Dedifferentiated amniotic fluid mesenchymal stem cell (primary cell): ENCODE data around the gene ASCL4.

ENCODE experiments used
- DNase-seq: peaks from one replicate; pipeline ENCODE4 v3.0.0-alpha.2; 2016; ENCODE audit errors: extremely low spot score

The ASCL4 gene

DNA sequence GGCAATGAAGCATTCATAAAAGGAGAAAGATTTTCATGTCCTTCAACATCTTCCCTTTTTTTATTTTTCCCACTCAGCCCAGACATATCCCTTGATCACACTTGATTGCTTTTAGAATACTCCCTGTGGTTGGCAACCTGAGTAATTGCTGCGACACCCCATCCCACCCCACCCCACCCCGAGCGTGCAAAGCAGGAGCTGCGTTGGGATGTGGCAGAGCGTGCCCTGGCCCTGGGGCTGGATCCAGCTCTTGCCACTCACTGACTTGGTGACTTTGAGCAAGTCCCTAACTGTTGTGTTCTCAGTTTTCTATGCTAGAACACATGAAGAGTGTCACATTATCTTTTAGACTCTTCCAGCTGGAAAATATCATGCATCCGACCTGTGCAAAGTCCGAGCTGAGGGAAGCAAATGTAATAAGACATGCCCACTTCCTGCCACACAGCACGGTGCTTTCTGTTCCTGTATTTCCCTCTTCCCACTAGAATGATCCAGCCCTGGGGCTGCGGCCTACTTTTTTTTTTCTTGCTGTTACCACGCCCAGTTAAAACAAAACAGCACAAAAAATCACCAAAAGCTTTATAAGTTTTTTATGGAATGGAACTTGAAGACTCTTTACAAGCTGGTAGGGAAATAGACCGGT, 4.0 kb downstream of the ASCL4 start:
- DNase-seq: no peak

DNA sequence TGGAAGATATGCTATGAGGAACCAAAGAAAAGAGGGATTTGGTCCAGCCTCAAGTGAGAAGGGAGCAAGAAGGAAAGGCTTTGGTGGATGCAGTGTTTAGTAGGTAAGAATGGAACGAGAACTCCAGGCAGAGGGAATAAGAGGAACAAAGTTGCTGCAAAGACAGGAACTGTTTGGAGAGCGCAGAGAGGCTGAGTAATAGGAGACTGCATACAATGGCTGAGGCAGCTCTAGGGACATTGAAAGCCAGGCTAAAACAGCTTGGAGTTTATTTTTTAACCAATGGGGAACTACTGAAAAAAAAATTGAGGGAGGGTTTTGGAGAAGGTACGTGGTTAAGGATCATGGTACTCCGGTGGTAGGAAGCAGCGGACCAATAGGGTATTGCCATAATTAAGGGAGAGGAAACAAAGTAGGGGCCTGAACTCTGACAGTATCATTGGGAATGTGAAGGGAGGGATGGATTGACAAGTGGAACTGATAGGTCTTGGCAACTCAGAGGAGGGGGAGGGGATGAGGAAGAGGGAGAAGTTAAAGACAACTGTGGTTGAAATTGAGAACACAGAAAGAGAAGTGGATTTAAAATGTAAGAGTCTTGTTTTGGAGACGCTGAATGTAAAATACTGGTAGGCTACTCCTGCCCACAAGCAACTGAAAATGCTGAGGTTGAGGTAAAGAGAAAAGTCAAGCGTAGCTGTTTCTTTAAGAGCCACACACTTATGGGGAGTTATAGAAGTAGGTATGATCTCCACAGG, 4.8 kb downstream of the ASCL4 start:
- DNase-seq: no peak

DNA sequence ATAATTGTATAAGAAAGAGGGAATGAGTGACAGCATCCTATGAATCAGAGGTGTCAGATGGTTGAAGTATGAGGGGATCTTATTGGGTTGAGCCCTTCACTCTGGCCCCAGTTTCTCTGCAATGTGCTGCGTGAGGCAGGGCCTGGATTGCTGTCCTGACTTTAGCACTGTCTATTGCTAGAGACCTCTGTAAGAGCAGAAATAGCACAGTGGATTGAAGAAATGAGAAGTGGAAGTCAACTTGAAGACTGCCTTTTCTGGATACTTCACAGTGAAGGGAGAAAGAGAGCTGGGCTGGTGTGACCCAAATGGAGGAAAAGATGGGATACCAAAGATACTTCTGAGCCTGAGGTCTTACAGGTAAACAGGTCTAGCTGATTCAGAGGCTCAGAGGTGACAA, 5.8 kb downstream of the ASCL4 start:
- no peak for DNase-seq

DNA sequence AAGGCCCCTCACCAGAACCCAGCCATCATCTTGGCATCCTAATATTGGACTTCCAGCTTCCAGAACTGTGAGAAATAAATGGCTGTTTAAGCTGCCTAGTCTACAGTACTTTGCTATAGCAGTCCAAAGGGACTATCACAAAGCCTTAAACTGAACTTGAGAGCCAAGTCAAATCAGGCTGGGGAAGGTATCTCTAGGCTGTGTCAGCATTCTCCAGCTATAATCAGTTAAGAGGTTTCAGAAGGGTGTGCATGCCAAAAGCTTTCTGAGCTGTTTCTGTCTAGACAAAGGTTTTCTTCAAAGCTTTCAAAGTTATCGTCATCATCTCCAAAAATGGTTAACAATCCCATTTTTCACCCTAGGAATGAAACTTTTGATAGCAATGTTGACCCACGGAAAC, 7.6 kb downstream of the ASCL4 start:
- DNase-seq: no peak

DNA sequence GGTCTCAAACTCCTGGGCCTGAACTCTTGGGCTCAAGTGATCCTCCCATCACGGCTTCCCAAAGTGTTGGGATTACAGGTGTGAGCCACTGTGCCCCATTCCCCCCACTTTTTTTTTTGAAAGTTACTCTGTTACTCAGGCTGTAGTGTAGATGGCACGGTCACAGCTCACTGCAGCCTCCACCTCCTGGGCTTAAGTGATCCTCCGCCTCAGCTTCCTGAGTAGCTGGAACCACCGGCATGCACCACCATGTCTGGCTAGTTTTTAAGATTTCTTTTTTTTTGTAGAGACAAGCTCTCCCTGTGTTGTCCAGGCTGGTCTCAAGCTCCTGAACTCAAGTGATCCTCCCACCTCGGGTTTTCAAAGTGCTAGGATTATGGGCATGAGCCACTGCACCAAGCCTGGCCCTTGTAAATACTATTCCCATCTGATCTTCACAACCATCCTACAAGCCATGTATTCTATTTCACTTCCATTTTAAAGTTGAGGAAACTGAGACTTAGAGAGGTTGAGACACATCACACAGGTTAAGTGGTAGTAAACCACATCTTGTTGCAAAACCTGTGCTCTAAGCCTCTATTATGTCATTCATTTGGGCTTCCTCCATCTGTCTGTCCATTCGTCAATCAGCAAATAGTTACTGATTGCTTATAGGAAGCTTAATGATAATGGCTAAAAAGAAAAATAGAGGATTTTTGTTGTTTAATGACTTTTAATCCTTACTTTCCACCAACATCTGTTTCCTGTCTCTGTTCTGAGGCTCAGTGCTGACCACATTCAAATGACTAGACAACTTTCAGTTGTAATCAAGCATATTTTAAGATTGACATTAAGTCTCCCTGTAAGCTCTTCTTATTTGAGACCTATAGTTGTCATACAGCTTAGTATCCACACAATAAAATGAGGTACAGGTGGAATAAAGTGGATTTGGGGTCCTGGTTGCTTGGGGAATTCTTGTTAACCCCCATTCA, 9.2 kb downstream of the ASCL4 start:
- DNase-seq: no peak

DNA sequence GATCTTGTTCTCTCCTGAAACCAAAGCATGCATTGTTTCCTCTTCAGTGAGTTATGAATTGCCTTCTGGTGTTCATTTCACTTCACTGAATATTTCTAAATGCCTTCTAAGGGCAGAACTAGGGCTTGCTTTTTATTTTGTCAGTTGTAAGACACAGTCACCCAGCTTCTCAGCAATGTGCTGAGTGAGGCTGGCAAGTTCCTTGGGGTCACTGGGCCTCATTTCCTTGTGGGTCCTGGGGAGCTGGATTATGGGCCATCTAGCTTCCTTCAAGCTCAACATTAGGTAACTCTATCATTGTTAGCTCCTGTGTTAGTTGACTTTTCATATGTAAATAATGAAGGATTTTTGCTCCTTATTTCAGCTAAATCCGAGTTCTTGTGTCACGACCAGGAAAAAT, 13.8 kb downstream of the ASCL4 start:
- DNase-seq: no peak

DNA sequence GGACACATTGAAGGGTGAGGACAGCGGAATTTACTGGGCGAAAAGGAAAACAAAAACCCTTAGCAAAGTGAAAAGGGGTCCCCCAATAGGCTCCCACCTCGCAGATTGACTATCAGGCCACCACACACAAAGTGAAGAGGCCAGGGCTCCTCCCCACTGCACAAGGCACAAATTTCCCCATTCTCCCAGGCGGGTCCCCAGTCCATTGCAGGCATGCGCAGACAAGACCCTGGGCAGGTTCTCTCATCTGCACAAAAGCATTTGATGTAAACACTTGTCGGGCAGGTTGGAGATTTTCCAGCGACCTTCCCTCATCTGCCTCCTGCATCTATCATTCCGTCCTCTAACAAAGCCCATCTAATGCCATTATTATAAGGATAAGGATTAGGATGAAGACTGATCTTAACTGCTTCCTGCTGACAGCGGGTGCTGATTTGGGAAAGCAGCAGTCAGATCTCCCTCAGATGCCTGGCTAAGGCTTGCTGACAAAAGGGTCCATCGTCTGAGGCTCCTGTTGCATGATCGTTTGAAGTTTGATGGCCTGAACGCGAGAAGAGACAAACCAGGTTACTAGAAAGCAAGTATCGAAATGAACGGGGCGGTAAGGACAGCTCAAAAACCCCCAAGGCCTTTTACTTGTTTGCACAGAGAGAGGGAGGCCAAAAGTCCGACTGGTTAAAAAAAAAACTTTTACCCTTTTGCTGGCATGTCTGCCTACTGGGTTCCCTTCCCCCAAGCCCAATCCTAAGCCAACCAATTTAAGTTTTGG, 14.4 kb downstream of the ASCL4 start:
- no peak for DNase-seq

DNA sequence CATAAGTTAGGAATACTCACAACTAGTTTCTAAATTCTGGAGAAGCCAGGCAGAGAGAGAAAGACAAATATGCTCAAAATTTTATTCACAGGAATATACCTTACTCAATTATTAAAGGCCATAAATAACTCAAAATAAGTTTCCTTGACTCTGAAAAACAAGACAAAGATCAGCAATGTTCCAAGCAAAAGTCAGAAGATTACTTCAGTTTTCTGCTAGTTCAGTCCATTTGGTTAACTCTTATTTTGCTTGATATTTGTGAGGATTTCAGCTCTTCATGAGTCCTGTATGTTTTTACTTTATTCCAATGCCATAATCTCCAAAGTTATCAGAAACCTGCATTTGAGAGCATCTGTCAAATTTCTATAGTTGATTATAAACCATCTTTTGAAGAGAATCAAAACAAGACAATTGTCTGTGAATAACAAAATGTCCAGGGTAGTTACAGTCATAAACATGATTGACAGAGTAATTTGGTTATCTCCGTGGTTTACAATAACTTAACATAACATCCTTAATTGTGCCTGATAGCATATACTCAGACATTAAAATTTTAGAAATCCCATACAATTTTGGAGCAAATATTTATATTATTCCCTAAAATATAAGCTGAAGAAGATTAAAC, 17.1 kb downstream of the ASCL4 start:
- no peak for DNase-seq

DNA sequence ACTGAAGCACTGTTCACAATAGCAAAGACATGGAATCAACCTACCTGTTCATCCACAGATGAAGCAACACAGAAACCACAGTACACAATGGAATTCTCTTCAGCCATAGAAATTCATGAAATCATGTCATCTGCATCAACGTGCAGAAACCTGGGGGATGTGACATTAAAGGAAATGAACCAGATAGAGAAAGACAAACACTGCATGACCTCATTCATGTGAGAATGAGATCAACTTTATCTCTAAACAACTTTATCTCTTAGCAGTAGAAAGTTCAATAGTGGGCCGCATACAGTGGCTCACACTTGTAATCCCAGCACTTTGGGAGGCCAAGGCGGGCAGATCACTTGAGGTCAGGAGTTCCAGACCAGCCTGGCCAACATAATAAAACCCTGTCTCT, 19.9 kb downstream of the ASCL4 start:
- DNase-seq: no peak

DNA sequence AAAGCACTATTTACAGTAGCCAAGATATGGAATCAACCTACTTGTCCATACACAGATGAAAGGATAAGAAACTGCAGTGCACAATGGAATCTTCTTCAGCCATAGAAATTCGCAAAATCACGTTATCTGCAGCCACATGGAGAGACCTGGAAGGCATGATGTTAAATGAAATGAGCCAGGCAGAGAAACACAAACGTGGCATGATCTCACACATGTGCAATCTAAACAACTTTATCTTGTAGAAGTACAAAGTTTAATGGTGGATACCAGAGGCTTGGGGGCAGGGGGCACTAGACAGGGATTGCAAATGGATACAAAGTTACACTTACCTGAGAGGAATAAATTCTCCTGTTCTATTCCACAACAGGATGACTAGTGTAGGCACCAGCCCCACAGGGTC, 24.1 kb downstream of the ASCL4 start:
- DNase-seq: no peak

DNA sequence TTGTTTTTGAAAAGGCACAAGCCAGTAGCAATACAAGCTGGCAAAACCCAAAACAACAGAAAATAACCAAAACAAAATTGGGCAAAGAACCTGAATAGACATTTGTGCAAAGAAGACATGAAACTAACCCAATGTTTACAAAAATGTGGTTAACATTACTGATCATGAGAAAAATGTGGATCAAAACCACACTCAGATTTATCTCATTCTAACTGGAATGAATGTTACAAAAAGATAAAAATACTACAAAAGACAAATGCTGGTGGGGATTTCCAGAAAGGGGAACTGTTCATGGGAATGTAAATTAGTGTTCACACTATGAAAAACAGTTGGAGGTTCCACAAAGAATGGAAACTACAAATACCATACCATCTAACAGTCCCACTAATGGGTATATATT, 26.6 kb downstream of the ASCL4 start:
- DNase-seq: no peak

DNA sequence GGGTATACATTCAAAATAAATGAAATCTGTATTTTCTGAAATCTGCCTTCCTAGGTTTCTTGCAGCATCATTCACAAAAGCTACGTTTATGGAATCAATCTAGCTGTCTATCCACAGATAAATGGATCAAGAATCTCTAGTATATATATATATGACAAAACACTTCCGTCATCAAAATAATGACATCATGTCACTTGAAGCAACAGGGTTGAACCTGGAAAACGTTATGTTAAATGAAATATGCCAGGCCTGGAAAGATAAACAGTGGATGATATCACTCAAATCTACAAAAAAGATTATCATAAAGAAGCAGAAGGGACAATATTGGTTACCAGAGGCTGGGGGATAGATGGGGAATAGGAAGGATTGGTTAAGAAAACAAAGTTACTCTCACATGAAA, 28.6 kb downstream of the ASCL4 start:
- DNase-seq: no peak

DNA sequence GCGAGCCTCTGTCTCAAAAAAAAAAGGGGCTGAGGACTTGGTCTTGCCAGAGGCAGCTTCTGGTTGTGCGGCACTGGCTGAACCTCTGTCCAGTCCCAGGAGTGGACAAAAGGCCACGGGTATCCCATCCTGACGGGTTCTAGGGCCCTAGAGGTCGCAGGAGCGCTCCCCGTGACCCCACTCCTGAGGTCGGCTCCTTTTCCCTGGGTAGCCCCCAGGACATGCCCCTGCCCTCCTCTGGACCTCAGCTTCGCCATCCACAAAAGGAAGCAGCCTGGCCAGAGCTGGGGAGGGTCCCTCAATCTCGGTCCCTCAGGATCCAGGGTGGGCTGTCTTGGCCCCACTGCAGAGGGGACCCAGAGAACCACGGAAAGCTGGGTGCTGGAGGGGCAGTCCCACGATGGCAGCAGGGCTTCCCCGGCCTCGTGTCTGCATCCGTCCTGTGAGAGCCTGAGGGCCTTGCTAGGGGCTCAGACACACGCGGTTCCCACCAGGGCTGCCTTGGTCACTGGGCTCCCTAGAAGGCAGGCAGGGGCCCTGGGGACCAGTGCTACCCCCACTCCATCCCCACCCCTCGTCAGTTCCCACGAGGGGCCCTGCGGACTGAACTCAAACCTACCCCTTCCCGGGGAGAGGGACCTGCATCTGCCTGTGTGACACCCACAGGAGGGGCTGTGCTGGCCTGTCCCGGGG, 31.1 kb downstream of the ASCL4 start:
- DNase-seq: no peak

DNA sequence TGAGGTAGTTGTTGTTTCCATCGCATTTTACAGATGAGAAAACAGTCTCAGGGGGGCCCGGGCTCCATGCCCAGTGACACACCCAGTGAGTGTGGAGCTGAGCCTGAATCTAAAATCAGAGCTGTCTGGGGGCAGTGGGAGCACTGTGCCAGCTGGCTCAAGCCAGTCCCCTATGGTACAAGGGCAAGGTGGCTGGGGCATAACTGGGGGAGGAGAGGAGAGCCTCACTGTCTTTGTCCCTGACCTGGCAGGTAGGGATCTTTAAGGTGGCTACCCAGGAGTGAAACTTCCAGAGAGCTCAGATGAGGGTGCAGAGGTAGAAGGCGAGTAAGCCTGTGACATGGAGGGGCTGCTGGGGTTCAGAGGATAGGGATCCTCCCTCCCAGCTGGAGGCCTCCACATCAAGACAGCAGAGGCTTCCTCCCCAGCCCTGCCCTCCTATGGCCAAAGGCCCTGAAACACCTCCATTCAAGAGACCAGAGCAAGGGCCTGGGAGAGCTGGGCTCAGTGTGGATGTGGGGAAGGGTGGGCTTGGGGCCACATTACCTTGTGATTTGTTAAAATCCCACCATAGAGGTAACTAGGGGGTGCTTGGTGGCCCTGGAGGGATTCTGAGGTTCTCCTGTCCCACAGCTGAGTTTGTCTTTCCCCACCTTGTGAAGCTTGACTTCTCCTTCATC, 33.1 kb downstream of the ASCL4 start:
- no peak for DNase-seq

DNA sequence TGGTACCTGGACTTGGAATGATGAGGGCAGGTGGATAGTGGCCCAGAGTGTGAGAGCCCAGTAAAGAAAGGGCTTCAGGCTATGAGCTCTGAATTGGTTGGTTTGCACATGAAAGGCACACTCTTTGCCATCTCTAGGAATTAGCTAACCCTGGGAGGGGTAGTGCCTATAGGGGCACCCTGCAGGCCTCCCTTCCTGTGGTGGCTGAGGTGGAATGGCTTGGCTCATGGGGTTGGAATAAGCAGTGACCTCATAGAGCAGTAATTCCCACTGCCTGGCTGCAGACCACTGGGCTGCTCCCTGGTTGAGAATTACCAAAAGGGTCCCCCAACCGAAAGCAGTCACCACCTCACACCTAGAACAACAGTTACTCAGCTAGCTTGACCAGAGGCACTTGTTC, 42.7 kb downstream of the ASCL4 start:
- no peak for DNase-seq

DNA sequence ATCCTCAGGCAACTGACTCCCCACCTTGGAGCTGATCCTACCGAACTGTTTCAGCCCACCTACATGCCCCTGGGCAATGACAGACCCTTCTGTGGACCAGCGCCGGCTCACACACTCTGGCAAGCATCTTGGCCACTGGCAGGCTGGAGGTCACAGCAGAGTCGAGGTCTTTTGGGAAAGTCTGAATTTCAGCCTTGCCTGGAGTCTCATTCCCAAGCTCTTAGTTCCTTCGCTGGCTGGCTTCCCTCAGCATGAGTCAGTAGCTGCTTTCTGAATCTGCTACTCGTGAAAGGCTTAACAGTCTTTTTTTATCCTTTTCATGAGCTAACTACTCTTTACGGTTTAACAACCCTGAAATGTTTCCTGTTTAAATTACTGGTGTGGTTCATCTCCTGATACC, 44.5 kb downstream of the ASCL4 start:
- DNase-seq: peak; percentile 51

DNA sequence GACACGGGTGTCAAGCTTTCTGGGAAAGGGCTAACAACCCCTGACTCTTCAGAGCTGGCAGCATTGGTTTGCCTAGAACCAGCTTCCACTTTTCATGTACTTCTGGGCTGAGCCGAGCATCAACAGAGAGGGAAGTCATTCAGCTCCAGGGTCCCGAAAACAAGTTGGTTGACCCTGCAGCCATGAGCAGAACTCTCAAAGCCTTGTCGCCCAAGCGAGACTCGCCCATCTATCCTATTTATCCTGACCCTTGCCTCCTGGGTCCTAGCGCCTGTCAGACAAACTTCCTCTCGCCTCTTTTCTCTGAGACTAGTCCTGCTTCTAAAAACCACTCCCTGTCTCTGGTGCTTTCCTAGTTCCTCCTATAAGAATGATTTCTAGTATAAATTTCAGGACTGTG, 47.9 kb downstream of the ASCL4 start:
- no peak for DNase-seq
